22Rv1 (cell line): ENCODE results near the gene HOXD3.

ENCODE experiments used
- H3K27ac ChIP-seq: fragments of 450-650 bp; 2 replicates; pipeline ENCODE4 v1.5.1; 2017
- CTCF ChIP-seq: fragments of 450-650 bp; IDR thresholded peaks from 2 replicates; pipeline ENCODE4 v1.5.1; 2017; ENCODE audit warnings: mild to moderate bottlenecking
- ZFX ChIP-seq: fragments of 450-650 bp; IDR thresholded peaks from 2 replicates; pipeline ENCODE4 v1.6.1; 2017; ENCODE audit warnings: antibody characterized with exemption, borderline replicate concordance

Gene HOXD3

GRCh38 chr2:176117162-176117822, 39.8 kb upstream of the HOXD3 start:
- H3K27ac ChIP-seq, result no peak overlapping the region
- no peak for TF ChIP-seq CTCF
- TF ChIP-seq ZFX, result no peak

- H3K27ac ChIP-seq, result no peak overlapping the region
- TF ChIP-seq CTCF, result no peak
- TF ChIP-seq ZFX, result no peak
Observed at GRCh38 chr2:176117823-176118371, 39.2 kb upstream of the HOXD3 start.

- H3K27ac ChIP-seq, result no peak overlapping the region
- TF ChIP-seq CTCF, result peak; percentile 75
- no peak for TF ChIP-seq ZFX
Observed at GRCh38 chr2:176118601-176119339, 38.3 kb upstream of the HOXD3 start.

- TF ChIP-seq ZFX (no peak), CTCF (no peak)
- H3K27ac ChIP-seq, result no peak overlapping the region
Observed at GRCh38 chr2:176120364-176121189, 36.5 kb upstream of the HOXD3 start.

GRCh38 chr2:176121190-176122051, 35.7 kb upstream of the HOXD3 start:
- no peak overlapping the region for H3K27ac ChIP-seq
- TF ChIP-seq ZFX (no peak), CTCF (no peak)

GRCh38 chr2:176122052-176122682, 34.9 kb upstream of the HOXD3 start:
- H3K27ac ChIP-seq, result no peak overlapping the region
- no peak for TF ChIP-seq CTCF
- no peak for TF ChIP-seq ZFX
